ENCODE results near the gene SVOP. TPM values are rescaled to one million over a fixed set of nuclear protein-coding genes. Genes with fewer than 3 reads are reported as not detected.

Gene SVOP
- total RNA-seq, 2 experiments from 2014 or later, result not detected

DNA sequence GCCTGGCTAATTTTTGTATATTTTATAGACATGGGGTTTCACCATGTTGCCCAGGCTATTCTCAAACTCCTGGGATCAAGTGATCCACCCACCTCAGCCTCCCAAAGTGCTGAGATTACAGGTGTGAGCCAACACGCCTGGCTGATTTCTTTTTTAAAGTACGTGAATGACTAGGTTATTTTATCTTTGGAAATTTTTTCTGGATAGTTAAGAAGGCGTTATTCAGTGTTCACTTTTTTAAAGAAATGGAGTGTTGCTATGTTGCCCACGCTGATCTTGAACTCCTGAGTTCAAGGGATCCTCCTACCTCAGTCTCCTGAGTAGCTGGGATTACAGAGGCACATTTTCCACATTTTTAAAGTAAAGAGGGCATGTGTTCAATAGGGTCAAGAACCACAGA lies 58.6 kb downstream of the SVOP start:
- no peaks in the 10 kb centered on the region for H4K20me1 ChIP-seq (ENCODE audit: insufficient read depth, low read length)
- no peaks in the 10 kb centered on the region for H3K79me2 ChIP-seq (ENCODE audit: insufficient read depth, low read depth, low read length)
- POLR2A ChIA-PET, result interaction anchor here (0.6 kb wide), 1 partner anchor 60 kb away, joined by 3 read pairs; no protein-coding TSS in a partner anchor
- H3K4me3 ChIP-seq (ENCODE audit: low read depth, low read length, poor library complexity, severe bottlenecking), result no peak overlapping the region
- intact Hi-C loops (cut with micrococcal nuclease; ENCODE audit: unreplicated experiment), result no loop called here
- DNase-seq (ENCODE audit: low spot score), result no peak
- H3K9me2 ChIP-seq (ENCODE audit: insufficient read depth, low read length), result no peaks in the 10 kb centered on the region
- no peak overlapping the region for H3K27ac ChIP-seq (ENCODE audit: low read depth, low read length, poor library complexity, severe bottlenecking)
- no peak for TF ChIP-seq EZH2phosphoT487 (IDR thresholded peaks at IDR 0.05; ENCODE audit: borderline replicate concordance, low read depth, low read length)
- TF ChIP-seq, protein P1, sequence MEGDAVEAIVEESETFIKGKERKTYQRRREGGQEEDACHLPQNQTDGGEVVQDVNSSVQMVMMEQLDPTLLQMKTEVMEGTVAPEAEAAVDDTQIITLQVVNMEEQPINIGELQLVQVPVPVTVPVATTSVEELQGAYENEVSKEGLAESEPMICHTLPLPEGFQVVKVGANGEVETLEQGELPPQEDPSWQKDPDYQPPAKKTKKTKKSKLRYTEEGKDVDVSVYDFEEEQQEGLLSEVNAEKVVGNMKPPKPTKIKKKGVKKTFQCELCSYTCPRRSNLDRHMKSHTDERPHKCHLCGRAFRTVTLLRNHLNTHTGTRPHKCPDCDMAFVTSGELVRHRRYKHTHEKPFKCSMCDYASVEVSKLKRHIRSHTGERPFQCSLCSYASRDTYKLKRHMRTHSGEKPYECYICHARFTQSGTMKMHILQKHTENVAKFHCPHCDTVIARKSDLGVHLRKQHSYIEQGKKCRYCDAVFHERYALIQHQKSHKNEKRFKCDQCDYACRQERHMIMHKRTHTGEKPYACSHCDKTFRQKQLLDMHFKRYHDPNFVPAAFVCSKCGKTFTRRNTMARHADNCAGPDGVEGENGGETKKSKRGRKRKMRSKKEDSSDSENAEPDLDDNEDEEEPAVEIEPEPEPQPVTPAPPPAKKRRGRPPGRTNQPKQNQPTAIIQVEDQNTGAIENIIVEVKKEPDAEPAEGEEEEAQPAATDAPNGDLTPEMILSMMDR (conservative IDR thresholded peaks at IDR 0.05; ENCODE audit: low read length), result no peak
- CTCF ChIA-PET (ENCODE audit: unreplicated experiment), result no interaction called here
- no peak overlapping the region for H3K4me2 ChIP-seq (ENCODE audit: low read length)
- H3K4me1 ChIP-seq (ENCODE audit: insufficient read depth, low read length, poor library complexity, severe bottlenecking), result no peaks in the 10 kb centered on the region
- no TSS peak for BruUV-seq (replicated peaks)
- H2AFZ ChIP-seq (ENCODE audit: low read length), result no peak overlapping the region; the same call in 1 of the 2 replicates
- H3K9me3 ChIP-seq (ENCODE audit: low read length), result no peaks in the 10 kb centered on the region
- H3K36me3 ChIP-seq (ENCODE audit: insufficient read depth, low read length), result no peaks in the 10 kb centered on the region

DNA sequence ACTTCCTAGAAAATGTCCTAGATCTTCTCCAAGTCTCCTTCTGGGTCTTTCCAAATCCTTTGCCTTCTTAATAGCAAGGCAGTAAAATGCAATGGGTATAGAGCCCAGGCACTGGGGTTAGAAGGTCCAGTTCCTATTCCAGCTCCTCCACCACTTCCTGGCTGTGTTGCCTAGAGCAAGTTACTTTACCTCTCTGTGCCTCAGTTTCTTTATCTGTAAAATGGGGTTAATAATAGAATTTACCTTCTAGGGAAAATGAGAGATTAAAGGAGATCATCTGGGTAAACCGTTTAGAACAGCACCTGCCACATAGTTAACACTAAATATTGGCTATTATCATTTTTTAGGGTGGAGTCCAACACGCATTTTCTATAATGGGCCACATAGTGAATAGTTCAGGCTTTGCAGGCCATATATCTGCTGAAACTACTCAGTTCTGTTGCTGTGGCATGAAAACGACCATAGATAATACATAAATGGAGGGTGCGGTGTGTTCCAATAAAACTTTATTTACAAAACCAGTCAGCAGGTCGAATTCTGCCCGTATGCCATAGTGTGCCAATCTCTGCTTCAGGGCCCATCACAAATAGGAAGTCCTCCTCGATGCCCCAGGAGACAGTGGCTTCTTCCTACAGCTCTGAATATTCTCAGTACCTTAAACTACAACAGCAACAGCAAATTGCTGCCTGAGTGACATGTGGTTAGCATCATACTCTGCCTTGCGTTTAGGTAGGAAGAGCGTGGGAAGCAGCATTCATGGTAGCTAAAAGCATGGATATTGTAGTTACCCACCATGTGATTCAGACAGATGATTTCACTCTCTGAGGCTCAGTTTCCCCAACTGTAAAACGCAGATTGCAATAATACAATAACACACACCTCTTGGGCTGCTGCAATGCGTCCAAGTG lies 60.9 kb downstream of the SVOP start:
- Histone ChIP-seq H3K4me3 (ENCODE audit: low read depth, low read length, poor library complexity, severe bottlenecking) (no peak overlapping the region), H2AFZ (ENCODE audit: low read length) (no peak overlapping the region), H3K36me3 (ENCODE audit: insufficient read depth, low read length) (no peaks in the 10 kb centered on the region), H3K79me2 (ENCODE audit: insufficient read depth, low read depth, low read length) (no peaks in the 10 kb centered on the region), H3K4me2 (ENCODE audit: low read length) (no peak overlapping the region), H3K4me1 (ENCODE audit: insufficient read depth, low read length, poor library complexity, severe bottlenecking) (no peaks in the 10 kb centered on the region), H3K27ac (ENCODE audit: low read depth, low read length, poor library complexity, severe bottlenecking) (no peak overlapping the region), H3K9me3 (ENCODE audit: low read length) (no peaks in the 10 kb centered on the region), H3K9me2 (ENCODE audit: insufficient read depth, low read length) (no peaks in the 10 kb centered on the region), H4K20me1 (ENCODE audit: insufficient read depth, low read length) (no peaks in the 10 kb centered on the region)
- POLR2A ChIA-PET, result interaction anchor here (0.6 to 1.0 kb wide), 2 partner anchors 82 to 88 kb away, joined by 3 to 5 read pairs; no protein-coding TSS in a partner anchor
- no peak for TF ChIP-seq EZH2phosphoT487 (IDR thresholded peaks at IDR 0.05; ENCODE audit: borderline replicate concordance, low read depth, low read length)
- TF ChIP-seq, protein P1 (conservative IDR thresholded peaks at IDR 0.05; ENCODE audit: low read length), result no peak
- BruUV-seq (replicated peaks), result no TSS peak
- CTCF ChIA-PET (ENCODE audit: unreplicated experiment), result interaction anchor here (1.5 kb wide), 1 partner anchor 11 kb away, joined by 3 read pairs; no protein-coding TSS in a partner anchor
- intact Hi-C loops (cut with micrococcal nuclease; ENCODE audit: unreplicated experiment), result no loop called here
- DNase-seq (ENCODE audit: low spot score), result no peak

Data from OCI-LY7 (cell line).